Endothelial cell of umbilical vein (primary cell): ENCODE results near the gene MYH10.

Source experiments
- CTCF ChIP-seq, 2 donors: IDR thresholded peaks; 1 replicate in 1 of 2; 2 replicates in 1 of 2; pipeline ENCODE4 v1.5.1; 2011; ENCODE audit warnings: low read length in 2 of 2, mild to moderate bottlenecking in 2 of 2, moderate library complexity in 2 of 2, control low read depth in 1 of 2, inconsistent platforms in 1 of 2, low read depth in 1 of 2; ENCODE audit not compliant: insufficient read depth in 1 of 2; ENCODE audit errors: extremely low read depth in 1 of 2
- EZH2 ChIP-seq: IDR thresholded peaks from 2 replicates; pipeline ENCODE4 v1.6.1; 2012; ENCODE audit warnings: borderline replicate concordance, low read depth, mild to moderate bottlenecking, moderate library complexity, low read length, inconsistent platforms; ENCODE audit not compliant: severe bottlenecking
- JUN ChIP-seq: IDR thresholded peaks from 2 replicates; pipeline ENCODE4 v1.6.1; 2011; ENCODE audit warnings: borderline replicate concordance, low read depth; ENCODE audit not compliant: insufficient read length, insufficient read depth
- MAX ChIP-seq: IDR thresholded peaks from 2 replicates; pipeline ENCODE4 v1.6.1; 2011; ENCODE audit not compliant: insufficient read depth, insufficient read length
- MYC ChIP-seq: IDR thresholded peaks from one replicate; pipeline ENCODE4 v1.6.1; 2011; ENCODE audit warnings: mild to moderate bottlenecking, low read depth, low read length
- POLR2A ChIP-seq: IDR thresholded peaks from 2 replicates; pipeline ENCODE4 v1.6.1; 2012; ENCODE audit warnings: low read depth, mild to moderate bottlenecking, control low read depth, low read length
- POLR2AphosphoS5 ChIP-seq: IDR thresholded peaks from 2 replicates; pipeline ENCODE4 v1.6.1; 2012; ENCODE audit warnings: low read depth, mild to moderate bottlenecking, control low read depth, low read length, moderate library complexity; ENCODE audit not compliant: insufficient read depth

GRCh38 chr17:8656693-8657092 lies 26.2 kb upstream of the MYH10 start:
- TF ChIP-seq CTCF (IDR thresholded peaks at IDR 0.05; ENCODE audit: extremely low read depth in 1 of 2, insufficient read depth in 1 of 2, low read depth in 1 of 2, low read length in 2 of 2) = no peak
- TF ChIP-seq MAX = no peak
- no peak for TF ChIP-seq JUN
- TF ChIP-seq POLR2A = no peak
- TF ChIP-seq EZH2 = no peak
- TF ChIP-seq POLR2AphosphoS5 = no peak
- no peak for TF ChIP-seq MYC
